MM.1S (cell line): ENCODE data around the gene R3HDM2.

ENCODE experiments used
- DNase-seq: peaks from one replicate; pipeline ENCODE4 v3.0.0-alpha.2; 2015
- H2AFZ ChIP-seq: fragments of 300-600 bp; sonication (generic); 2 replicates; pipeline ENCODE4 v1.6.0; 2016; ENCODE audit warnings: antibody characterized with exemption, low read length
- H3F3A ChIP-seq: fragments of 300-600 bp; sonication (generic); 2 replicates; pipeline ENCODE4 v1.6.1; 2016; ENCODE audit warnings: mild to moderate bottlenecking, antibody characterized with exemption, low read length, moderate library complexity, mixed read lengths; ENCODE audit not compliant: insufficient read depth
- H3K27ac ChIP-seq: fragments of 300-600 bp; sonication (generic); 2 replicates; pipeline ENCODE4 v1.5.1; 2016; ENCODE audit warnings: mild to moderate bottlenecking, low read length
- H3K27me3 ChIP-seq: fragments of 300-600 bp; sonication (generic); replicated peaks from 2 replicates; pipeline ENCODE4 v1.6.0; 2016; ENCODE audit warnings: low read length; ENCODE audit not compliant: insufficient read depth
- H3K36me3 ChIP-seq: fragments of 300-600 bp; sonication (generic); replicated peaks from 2 replicates; pipeline ENCODE4 v1.6.1; 2016; ENCODE audit warnings: mild to moderate bottlenecking, low read length, mixed read lengths; ENCODE audit not compliant: insufficient read depth
- H3K4me1 ChIP-seq: fragments of 300-600 bp; sonication (generic); 2 replicates; pipeline ENCODE4 v1.6.1; 2016; ENCODE audit warnings: low read length, mixed read lengths
- H3K4me2 ChIP-seq: fragments of 300-600 bp; sonication (generic); 2 replicates; pipeline ENCODE4 v1.6.0; 2016; ENCODE audit warnings: low read depth, low read length
- H3K4me3 ChIP-seq: fragments of 300-600 bp; sonication (generic); 2 replicates; pipeline ENCODE4 v1.5.1; 2016; ENCODE audit warnings: low read length, mixed read lengths
- H3K79me2 ChIP-seq: fragments of 300-600 bp; sonication (generic); 2 replicates; pipeline ENCODE4 v1.6.1; 2016; ENCODE audit warnings: mixed run types, low read length, mixed read lengths
- H3K9ac ChIP-seq: fragments of 300-600 bp; sonication (generic); 2 replicates; pipeline ENCODE4 v1.6.1; 2016; ENCODE audit warnings: low read length, mixed read lengths
- H3K9me2 ChIP-seq: fragments of 300-600 bp; sonication (generic); replicated peaks from 2 replicates; pipeline ENCODE4 v1.6.1; 2016; ENCODE audit warnings: mild to moderate bottlenecking, low read length, mixed read lengths; ENCODE audit not compliant: insufficient read depth
- H3K9me3 ChIP-seq: fragments of 300-600 bp; sonication (generic); replicated peaks from 2 replicates; pipeline ENCODE4 v1.6.1; 2016; ENCODE audit warnings: mild to moderate bottlenecking, low read length, mixed read lengths; ENCODE audit not compliant: insufficient read depth
- H4K20me1 ChIP-seq: fragments of 300-600 bp; sonication (generic); 2 replicates; pipeline ENCODE4 v1.6.1; 2016; ENCODE audit warnings: mild to moderate bottlenecking, low read length, moderate library complexity, mixed read lengths; ENCODE audit not compliant: insufficient read depth
- CTCF ChIP-seq: fragments of 300-600 bp; sonication (generic); IDR thresholded peaks from 2 replicates; pipeline ENCODE4 v1.5.1; 2016; ENCODE audit warnings: antibody characterized with exemption, low read length, mixed read lengths
- EZH2 ChIP-seq: fragments of 300-600 bp; sonication (generic); optimal IDR thresholded peaks from 2 replicates; pipeline ENCODE3; 2017; ENCODE audit warnings: low read depth, mild to moderate bottlenecking, antibody characterized with exemption, low read length, mixed read lengths
- EZH2phosphoT487 ChIP-seq: fragments of 300-600 bp; sonication (generic); IDR thresholded peaks from 2 replicates; pipeline ENCODE4 v1.6.1; 2018; ENCODE audit warnings: antibody characterized with exemption, low read length

The R3HDM2 gene

GRCh38 chr12:57358646-57359045 is 72.2 kb downstream of the R3HDM2 start:
- no peaks in the 10 kb centered on the region for H3K79me2 ChIP-seq
- H3K4me3 ChIP-seq, result no peak overlapping the region
- no peak overlapping the region for H3K27ac ChIP-seq
- H3K36me3 ChIP-seq, result no peaks in the 10 kb centered on the region
- no peaks in the 10 kb centered on the region for H3K4me1 ChIP-seq
- no peak for DNase-seq
- no peak for TF ChIP-seq EZH2
- no peak for TF ChIP-seq EZH2phosphoT487
- no peak for TF ChIP-seq CTCF
- H3K9me3 ChIP-seq, result no peaks in the 10 kb centered on the region
- H3K27me3 ChIP-seq, result no peaks in the 10 kb centered on the region
- no peak overlapping the region for H3K4me2 ChIP-seq
- no peak overlapping the region for H2AFZ ChIP-seq
- no peaks in the 10 kb centered on the region for H3K9me2 ChIP-seq
- no peak overlapping the region for H3K9ac ChIP-seq
- no peaks in the 10 kb centered on the region for H4K20me1 ChIP-seq
- no peaks in the 10 kb centered on the region for H3F3A ChIP-seq

GRCh38 chr12:57355734-57356133 is 75.1 kb downstream of the R3HDM2 start:
- no peak overlapping the region for H2AFZ ChIP-seq
- H3K36me3 ChIP-seq, result no peaks in the 10 kb centered on the region
- TF ChIP-seq EZH2, result no peak
- TF ChIP-seq CTCF, result no peak
- no peak for TF ChIP-seq EZH2phosphoT487
- no peaks in the 10 kb centered on the region for H3K9me3 ChIP-seq
- H3K27me3 ChIP-seq, result no peaks in the 10 kb centered on the region
- no peaks in the 10 kb centered on the region for H3K4me1 ChIP-seq
- no peaks in the 10 kb centered on the region for H3F3A ChIP-seq
- DNase-seq, result no peak
- H3K27ac ChIP-seq, result no peak overlapping the region
- no peaks in the 10 kb centered on the region for H3K79me2 ChIP-seq
- H3K4me2 ChIP-seq, result no peak overlapping the region
- H3K9me2 ChIP-seq, result no peaks in the 10 kb centered on the region
- no peak overlapping the region for H3K4me3 ChIP-seq
- H3K9ac ChIP-seq, result no peak overlapping the region
- H4K20me1 ChIP-seq, result no peaks in the 10 kb centered on the region

GRCh38 chr12:57352166-57352565 is 78.7 kb downstream of the R3HDM2 start:
- Histone ChIP-seq H3K4me3 (no peak overlapping the region), H3K9me3 (no peaks in the 10 kb centered on the region), H4K20me1 (no peaks in the 10 kb centered on the region), H3K79me2 (no peaks in the 10 kb centered on the region), H3F3A (no peaks in the 10 kb centered on the region), H3K36me3 (no peaks in the 10 kb centered on the region), H2AFZ (no peak overlapping the region), H3K27me3 (no peaks in the 10 kb centered on the region), H3K9me2 (no peaks in the 10 kb centered on the region), H3K9ac (no peak overlapping the region), H3K27ac (no peak overlapping the region), H3K4me2 (no peak overlapping the region), H3K4me1 (no peaks in the 10 kb centered on the region)
- no peak for DNase-seq
- no peak for TF ChIP-seq EZH2phosphoT487
- no peak for TF ChIP-seq CTCF
